ACC112 (cell line): Measurements from ENCODE around the gene FAM177A1.
"Not testable (repeated sequence)": the region's sequence is repeated elsewhere in the genome, so short reads cannot be mapped to it uniquely, and the experiment has no call there.

ENCODE experiments used
- H2AFZ ChIP-seq: fragments of 200-600 bp; sonication (generic); one replicate; pipeline ENCODE4 v1.6.0; 2017; ENCODE audit warnings: antibody characterized with exemption, low read length; ENCODE audit not compliant: unreplicated experiment
- H3K27ac ChIP-seq: fragments of 200-600 bp; sonication (generic); 2 replicates; pipeline ENCODE4 v1.5.1; 2014; ENCODE audit warnings: low read depth, mild to moderate bottlenecking, antibody characterized with exemption, low read length, moderate library complexity
- H3K27me3 ChIP-seq: fragments of 200-600 bp; sonication (generic); 2 replicates; pipeline ENCODE4 v1.6.1; 2014; ENCODE audit warnings: mild to moderate bottlenecking, antibody characterized with exemption, low read length, moderate library complexity, mixed read lengths; ENCODE audit not compliant: insufficient read depth
- H3K36me3 ChIP-seq: fragments of 200-600 bp; sonication (generic); 2 replicates; pipeline ENCODE4 v1.6.1; 2016; ENCODE audit warnings: mild to moderate bottlenecking, antibody characterized with exemption, low read length, moderate library complexity, mixed read lengths; ENCODE audit not compliant: insufficient read depth
- H3K4me1 ChIP-seq: fragments of 200-600 bp; sonication (generic); one replicate; pipeline ENCODE4 v1.6.1; 2016; ENCODE audit warnings: low read length, mixed read lengths; ENCODE audit not compliant: insufficient read depth, unreplicated experiment, control insufficient read depth
- H3K4me3 ChIP-seq: fragments of 200-600 bp; sonication (generic); 2 replicates; pipeline ENCODE4 v1.5.1; 2014; ENCODE audit warnings: mild to moderate bottlenecking, low read depth, low read length
- H3K79me2 ChIP-seq: fragments of 200-600 bp; sonication (generic); one replicate; pipeline ENCODE4 v1.6.0; 2016; ENCODE audit warnings: low read length; ENCODE audit not compliant: control insufficient read depth, unreplicated experiment, insufficient read depth

The FAM177A1 gene

DNA sequence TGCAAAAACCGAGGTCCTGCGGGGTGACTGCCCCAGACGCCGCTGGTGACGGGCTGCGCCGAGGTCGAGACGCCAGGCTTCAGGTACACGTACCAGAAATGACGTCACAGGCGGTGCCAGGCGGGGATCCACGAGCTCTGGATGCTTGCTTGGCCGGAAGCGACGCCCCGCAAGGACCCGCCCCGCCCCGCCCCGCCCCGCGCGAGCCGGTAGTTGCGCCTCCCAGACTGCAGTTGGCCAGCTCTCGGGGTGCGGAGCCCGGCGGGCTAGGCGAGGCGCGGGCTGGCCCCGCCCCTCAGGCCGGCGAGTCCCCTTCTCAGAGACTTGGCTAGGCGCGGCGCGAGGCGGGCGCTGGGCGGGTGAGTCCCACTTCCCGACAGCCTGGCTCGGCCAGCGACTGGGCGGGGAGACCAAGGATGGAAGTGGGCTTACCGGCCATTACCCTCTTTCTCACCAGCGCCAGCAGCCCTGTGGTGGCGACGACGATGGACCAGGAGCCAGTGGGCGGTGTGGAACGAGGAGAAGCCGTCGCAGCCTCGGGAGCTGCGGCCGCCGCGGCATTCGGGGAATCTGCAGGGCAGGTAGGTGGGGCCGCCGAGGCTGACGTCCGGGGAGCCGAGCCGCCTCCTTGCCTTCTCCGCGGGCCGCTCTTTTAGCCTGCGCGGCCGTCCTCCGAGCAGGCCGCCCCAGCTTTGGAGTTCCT lies at the start of gene FAM177A1:
Gene FAM177A1, plus strand, starts transcription at position 225 of the 703 bp plus-strand sequence. Its CDS starts 192 bp downstream, at position 417.
- no peaks in the 10 kb centered on the region for H3K27me3 ChIP-seq
- peak within 1 kb of the TSS; percentile 94 for H3K4me3 ChIP-seq
- peaks cover 31% of the 10 kb centered on the region for H3K4me1 ChIP-seq
- peak within 1 kb of the TSS; percentile 95 for H3K27ac ChIP-seq
- H2AFZ ChIP-seq, result peak within 1 kb of the TSS; percentile 99
- peaks cover 34% of the 10 kb centered on the region for H3K79me2 ChIP-seq
- H3K36me3 ChIP-seq, result peaks cover 7% of the 10 kb centered on the region; the same call in 1 of the 2 replicates

DNA sequence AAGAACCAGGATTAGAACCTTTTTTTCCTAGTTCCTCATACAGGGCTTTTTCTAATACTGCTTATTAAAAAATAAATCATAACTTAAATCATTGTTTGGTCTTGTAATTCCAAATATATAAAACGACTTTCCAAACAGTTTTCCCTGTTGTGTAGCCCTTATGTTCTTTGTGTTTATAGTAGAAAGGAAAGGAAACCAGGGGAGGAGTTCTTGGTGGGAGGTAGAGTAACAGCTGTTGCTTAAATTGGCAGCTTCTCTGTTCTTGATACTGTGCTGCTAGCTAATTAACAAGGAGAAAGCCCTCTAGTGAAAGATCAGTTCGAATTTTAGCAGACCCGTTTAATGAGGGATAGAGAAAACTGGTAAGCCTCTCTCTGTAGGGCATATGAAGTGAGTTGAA lies 48.3 kb upstream of the FAM177A1 start:
- Histone ChIP-seq H3K27me3 (no peaks in the 10 kb centered on the region), H3K79me2 (peaks cover 24% of the 10 kb centered on the region), H3K4me3 (no peak overlapping the region)

GRCh38 chr14:34999500-34999899 lies 46.6 kb upstream of the FAM177A1 start:
- H3K4me3 ChIP-seq, result no peak overlapping the region
- H3K4me1 ChIP-seq, result no peaks in the 10 kb centered on the region
- H3K36me3 ChIP-seq, result peaks cover 10% of the 10 kb centered on the region
- H3K27me3 ChIP-seq, result no peaks in the 10 kb centered on the region
- H3K79me2 ChIP-seq, result peaks cover 13% of the 10 kb centered on the region
- H3K27ac ChIP-seq, result no peak overlapping the region
- no peak overlapping the region for H2AFZ ChIP-seq

More for the DNA sequence above, 48.3 kb upstream of the FAM177A1 start:
- Histone ChIP-seq H3K27ac (no peak overlapping the region), H3K36me3 (peaks cover 4% of the 10 kb centered on the region), H2AFZ (no peak overlapping the region), H3K4me1 (no peaks in the 10 kb centered on the region)

GRCh38 chr14:35001621-35002020 lies 44.5 kb upstream of the FAM177A1 start:
- H3K4me1 ChIP-seq, result no peaks in the 10 kb centered on the region
- no peak overlapping the region for H3K4me3 ChIP-seq
- no peaks in the 10 kb centered on the region for H3K27me3 ChIP-seq
- peaks cover 15% of the 10 kb centered on the region for H3K36me3 ChIP-seq
- H2AFZ ChIP-seq, result no peak overlapping the region
- peaks cover 3% of the 10 kb centered on the region for H3K79me2 ChIP-seq
- H3K27ac ChIP-seq, result no peak overlapping the region

GRCh38 chr14:35004839-35005238 lies 41.2 kb upstream of the FAM177A1 start:
- H3K27ac ChIP-seq, result no peak overlapping the region
- H3K4me3 ChIP-seq, result no peak overlapping the region
- peaks cover 30% of the 10 kb centered on the region for H3K36me3 ChIP-seq
- no peaks in the 10 kb centered on the region for H3K27me3 ChIP-seq
- H2AFZ ChIP-seq, result no peak overlapping the region
- H3K4me1 ChIP-seq, result no peaks in the 10 kb centered on the region
- H3K79me2 ChIP-seq, result no peaks in the 10 kb centered on the region

DNA sequence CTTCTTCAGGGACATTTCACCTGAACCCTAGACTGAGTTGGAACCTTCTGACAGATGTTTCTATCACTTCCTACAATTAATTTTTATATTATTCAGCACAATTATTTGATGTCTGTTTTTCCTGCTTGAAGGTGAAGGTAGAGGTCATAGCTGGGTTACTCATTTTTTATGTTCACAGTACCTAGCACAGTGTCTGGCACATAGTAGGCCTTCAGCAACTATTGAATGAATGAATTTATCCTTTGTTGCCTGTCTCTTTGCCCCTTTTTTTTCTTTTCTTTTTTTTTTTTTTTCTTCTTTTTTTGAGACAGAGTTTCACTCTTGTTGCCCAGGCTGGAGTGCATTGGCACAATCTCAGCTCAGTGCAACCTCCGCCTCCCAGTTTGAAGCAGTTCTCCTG lies 29.5 kb upstream of the FAM177A1 start:
- H3K27ac ChIP-seq, result no peak overlapping the region
- no peak overlapping the region for H3K4me3 ChIP-seq
- H3K36me3 ChIP-seq, result peaks cover 48% of the 10 kb centered on the region
- H3K27me3 ChIP-seq, result no peaks in the 10 kb centered on the region
- no peaks in the 10 kb centered on the region for H3K79me2 ChIP-seq
- no peaks in the 10 kb centered on the region for H3K4me1 ChIP-seq
- no peak overlapping the region for H2AFZ ChIP-seq

DNA sequence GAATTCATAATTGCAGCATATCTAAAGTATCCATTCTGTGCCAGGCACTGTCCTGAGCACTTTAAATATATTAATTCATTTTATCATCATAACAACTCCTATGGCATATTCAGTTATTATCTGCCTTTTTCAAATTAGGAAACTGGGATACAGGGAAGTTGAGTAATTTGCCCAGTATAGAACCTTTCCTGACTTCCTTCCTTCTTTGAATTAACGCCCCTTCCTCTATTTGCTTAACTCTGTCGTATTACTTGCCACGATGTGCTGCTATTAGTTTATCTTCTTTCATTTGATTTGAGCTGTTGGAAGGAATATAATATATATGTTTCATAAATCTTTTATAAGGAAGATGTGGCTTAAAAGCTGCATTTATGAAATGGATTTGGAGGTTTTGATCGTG lies 25.4 kb upstream of the FAM177A1 start:
- Histone ChIP-seq H3K4me3 (no peak overlapping the region), H3K27ac (no peak overlapping the region), H2AFZ (no peak overlapping the region), H3K4me1 (no peaks in the 10 kb centered on the region), H3K79me2 (no peaks in the 10 kb centered on the region), H3K36me3 (peaks cover 40% of the 10 kb centered on the region), H3K27me3 (no peaks in the 10 kb centered on the region)

DNA sequence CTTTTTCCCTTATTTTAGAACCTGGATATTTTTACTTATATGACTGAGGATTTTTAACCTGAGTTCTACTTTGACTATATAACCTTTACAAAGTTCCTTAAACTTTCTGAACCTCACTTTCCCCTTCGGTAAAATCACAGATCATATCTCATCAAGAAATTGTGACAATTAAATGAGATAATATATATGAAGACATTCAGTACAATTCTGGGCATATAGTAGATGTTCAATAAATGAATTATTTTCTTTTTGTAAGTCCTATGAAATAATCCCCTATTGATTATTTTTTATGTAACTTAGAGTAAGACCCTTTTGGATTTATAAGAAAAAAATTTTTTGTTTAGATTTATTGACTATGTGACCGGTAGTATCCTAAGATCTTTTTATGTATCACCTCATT lies 17.6 kb upstream of the FAM177A1 start:
- H3K4me1 ChIP-seq, result no peaks in the 10 kb centered on the region
- H3K27ac ChIP-seq, result no peak overlapping the region
- no peak overlapping the region for H3K4me3 ChIP-seq
- H3K27me3 ChIP-seq, result no peaks in the 10 kb centered on the region
- no peak overlapping the region for H2AFZ ChIP-seq
- no peaks in the 10 kb centered on the region for H3K79me2 ChIP-seq
- H3K36me3 ChIP-seq, result peaks cover 38% of the 10 kb centered on the region

DNA sequence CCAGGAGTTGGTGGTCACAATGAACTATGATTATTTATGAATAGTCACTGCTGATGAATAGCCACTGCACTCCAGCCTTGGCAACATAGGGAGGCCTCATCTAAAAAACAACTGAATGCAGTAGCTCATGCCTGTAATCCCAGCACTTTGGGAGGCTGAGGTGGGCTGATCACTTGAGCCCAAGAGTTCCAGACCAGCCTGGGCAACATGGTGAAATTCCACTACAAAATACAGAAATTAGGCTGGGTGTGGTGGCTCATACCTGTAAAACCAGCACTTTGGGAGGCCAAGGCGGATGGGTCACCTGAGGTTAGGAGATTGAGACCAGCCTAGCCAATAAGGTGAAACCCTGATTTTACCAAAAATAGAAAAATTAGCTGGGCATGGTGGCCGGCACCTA lies 13.5 kb upstream of the FAM177A1 start:
- H3K79me2 ChIP-seq, result no peaks in the 10 kb centered on the region
- H3K27me3 ChIP-seq, result no peaks in the 10 kb centered on the region
- no peaks in the 10 kb centered on the region for H3K4me1 ChIP-seq
- H3K27ac ChIP-seq, result no peak overlapping the region
- H3K4me3 ChIP-seq, result no peak overlapping the region
- H2AFZ ChIP-seq, result no peak overlapping the region
- H3K36me3 ChIP-seq, result peaks cover 39% of the 10 kb centered on the region

DNA sequence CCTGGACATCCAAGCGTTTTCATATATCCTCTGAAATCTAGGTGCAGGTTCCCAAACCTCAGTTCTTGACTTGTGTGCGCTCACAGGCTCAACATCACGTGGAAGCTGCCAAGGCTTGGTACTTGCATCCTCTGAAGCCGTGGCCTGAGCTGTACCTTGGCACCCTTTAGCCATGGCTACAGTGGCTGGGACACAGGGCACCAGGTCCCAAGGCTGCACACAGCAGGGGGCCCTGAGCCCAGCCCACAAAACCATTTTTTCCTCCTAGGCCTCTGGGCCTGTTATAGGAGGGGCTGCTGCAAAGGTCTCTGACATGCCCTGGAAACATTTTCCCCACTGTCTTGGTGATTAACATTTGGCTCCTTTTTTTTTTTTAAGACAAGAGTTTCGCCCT lies 11.6 kb upstream of the FAM177A1 start:
- Histone ChIP-seq H3K27me3 (no peaks in the 10 kb centered on the region), H3K4me3 (no peak overlapping the region), H3K27ac (no peak overlapping the region), H3K36me3 (peaks cover 24% of the 10 kb centered on the region), H3K4me1 (no peaks in the 10 kb centered on the region), H2AFZ (no peak overlapping the region), H3K79me2 (no peaks in the 10 kb centered on the region)

DNA sequence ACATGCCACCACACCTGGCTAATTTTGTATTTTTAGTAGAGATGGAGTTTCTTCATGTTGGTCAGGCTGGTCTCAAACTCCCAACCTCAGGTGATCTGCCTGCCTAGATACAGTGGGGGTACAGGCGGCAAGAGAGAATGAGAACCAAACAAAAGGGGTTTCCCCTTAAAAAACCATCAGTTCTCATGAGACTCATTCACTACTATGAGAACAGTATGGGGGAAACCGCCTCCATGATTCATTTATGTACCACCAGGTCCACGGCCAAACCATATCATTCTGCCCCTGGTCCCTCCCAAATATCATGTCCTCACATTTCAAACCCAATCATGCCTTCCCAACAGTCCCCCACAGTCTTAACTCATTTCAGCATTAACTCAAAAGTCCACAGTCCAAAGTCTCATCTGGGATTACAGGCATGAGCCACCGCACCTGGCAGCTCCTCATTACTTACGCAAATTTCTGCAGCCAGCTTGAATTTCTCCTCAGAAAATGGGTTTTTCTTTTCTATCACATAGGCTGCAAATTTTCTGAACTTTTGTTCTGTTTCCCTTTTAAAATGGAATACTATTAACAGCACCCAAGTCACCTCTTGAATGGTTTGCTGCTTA lies 11.0 kb upstream of the FAM177A1 start:
- H2AFZ ChIP-seq, H3K79me2 ChIP-seq, H3K27me3 ChIP-seq, H3K4me1 ChIP-seq, H3K4me3 ChIP-seq, H3K27ac ChIP-seq: not testable (repeated sequence)
- H3K36me3 ChIP-seq, result peaks cover 23% of the 10 kb centered on the region
